Neural progenitor cell (in vitro differentiated cells): ENCODE data around the gene TYSND1. TPM values are rescaled to one million over a fixed set of nuclear protein-coding genes. Genes with fewer than 3 reads are reported as not detected.

Source experiments
- DNase-seq: peaks from one replicate; pipeline ENCODE4 v3.0.0-alpha.2; 2016; ENCODE audit warnings: low spot score
- H2AFZ ChIP-seq: fragments of 200-600 bp; sonication (generic); replicated peaks from 2 replicates; pipeline ENCODE4 v1.6.1; 2016; ENCODE audit warnings: antibody characterized with exemption
- H3F3A ChIP-seq: fragments of 200-600 bp; sonication (generic); 2 replicates; pipeline ENCODE4 v1.6.1; 2016; ENCODE audit warnings: antibody characterized with exemption, low read depth
- H3K27ac ChIP-seq: fragments of 200-600 bp; sonication (generic); 2 replicates; pipeline ENCODE4 v1.5.1; 2016; ENCODE audit warnings: mild to moderate bottlenecking
- H3K27me3 ChIP-seq: fragments of 200-600 bp; sonication (generic); 2 replicates; pipeline ENCODE4 v1.6.1; 2016; ENCODE audit warnings: mild to moderate bottlenecking, moderate library complexity
- H3K36me3 ChIP-seq: fragments of 200-600 bp; sonication (generic); 2 replicates; pipeline ENCODE4 v1.5.1; 2016
- H3K4me1 ChIP-seq: fragments of 200-600 bp; sonication (generic); 2 replicates; pipeline ENCODE4 v1.6.1; 2016; ENCODE audit warnings: mixed run types
- H3K4me2 ChIP-seq: fragments of 200-600 bp; sonication (generic); 2 replicates; pipeline ENCODE4 v1.6.1; 2016
- H3K4me3 ChIP-seq: fragments of 200-600 bp; sonication (generic); 2 replicates; pipeline ENCODE4 v1.5.1; 2016
- H3K79me2 ChIP-seq: fragments of 200-600 bp; sonication (generic); 2 replicates; pipeline ENCODE4 v1.6.1; 2016; ENCODE audit warnings: low read depth
- H3K9ac ChIP-seq: fragments of 200-600 bp; sonication (generic); 2 replicates; pipeline ENCODE4 v1.6.1; 2016
- H3K9me3 ChIP-seq: fragments of 200-600 bp; sonication (generic); 2 replicates; pipeline ENCODE4 v1.5.1; 2016; ENCODE audit warnings: low read depth
- H4K20me1 ChIP-seq: fragments of 200-600 bp; sonication (generic); 2 replicates; pipeline ENCODE4 v1.6.1; 2016; ENCODE audit warnings: low read depth
- H3K27ac Mint-ChIP-seq: 3 replicates; pipeline ENCODE4 v1.8.0; 2021; ENCODE audit warnings: mixed read lengths
- H3K27me3 Mint-ChIP-seq: 2 replicates; pipeline ENCODE4 v1.8.0; 2022; ENCODE audit warnings: low read depth, mild to moderate bottlenecking, inconsistent platforms, moderate library complexity, mixed read lengths; ENCODE audit not compliant: insufficient read depth
- H3K36me3 Mint-ChIP-seq: 3 replicates; pipeline ENCODE4 v1.8.0; 2021; ENCODE audit warnings: mixed read lengths
- H3K4me1 Mint-ChIP-seq: 3 replicates; pipeline ENCODE4 v1.8.0; 2021; ENCODE audit warnings: mixed read lengths
- H3K4me3 Mint-ChIP-seq: 3 replicates; pipeline ENCODE4 v1.8.0; 2021; ENCODE audit warnings: mild to moderate bottlenecking, moderate library complexity, mixed read lengths
- H3K9me3 Mint-ChIP-seq: 3 replicates; pipeline ENCODE4 v1.8.0; 2020; ENCODE audit warnings: mixed read lengths
- EZH2 ChIP-seq: fragments of 200-600 bp; sonication (generic); IDR thresholded peaks from 2 replicates; pipeline ENCODE4 v1.6.1; 2017; ENCODE audit warnings: antibody characterized with exemption, mild to moderate bottlenecking, moderate library complexity
- EZH2phosphoT487 ChIP-seq: fragments of 200-600 bp; sonication (generic); IDR thresholded peaks from 2 replicates; pipeline ENCODE4 v1.6.1; 2017; ENCODE audit warnings: antibody characterized with exemption
- total RNA-seq: library from RNA; depleted of rRNA; stranded (reverse); fragments of >200 nt; gene quantifications from 2 replicates; pipeline ENCODE4 v1.2.3, GENCODE V29; 2015; ENCODE audit warnings: low replicate concordance
- TF ChIP-seq, protein P1 (sequence below): fragments of 200-600 bp; sonication (generic); IDR thresholded peaks from 2 replicates; pipeline ENCODE4 v1.5.1; 2017; ENCODE audit warnings: antibody characterized with exemption, mild to moderate bottlenecking

TYSND1 gene
- total RNA-seq, 1 donor from 2014 or later: 7.7 TPM

GRCh38 chr10:70139997-70140250, 6.6 kb downstream of the TYSND1 start:
- no peak overlapping the region for H3K9ac ChIP-seq
- no peak for DNase-seq
- peaks cover 12% of the 10 kb centered on the region for H3K4me1 Mint-ChIP-seq
- H3K27ac ChIP-seq: no peak overlapping the region
- peaks cover under 1% of the 10 kb centered on the region for H3K27me3 ChIP-seq
- H3K36me3 ChIP-seq: no peaks in the 10 kb centered on the region
- H3K36me3 Mint-ChIP-seq: peaks cover 7% of the 10 kb centered on the region
- no peaks in the 10 kb centered on the region for H3K9me3 ChIP-seq
- no peak overlapping the region for H3K4me2 ChIP-seq
- no peak overlapping the region for H3K4me3 Mint-ChIP-seq
- peaks cover 1% of the 10 kb centered on the region for H3K27me3 Mint-ChIP-seq
- H3K9me3 Mint-ChIP-seq: no peaks in the 10 kb centered on the region
- H3K4me3 ChIP-seq: no peak overlapping the region
- no peaks in the 10 kb centered on the region for H3F3A ChIP-seq
- H3K4me1 ChIP-seq: no peaks in the 10 kb centered on the region
- H3K79me2 ChIP-seq: peaks cover 7% of the 10 kb centered on the region
- no peak for TF ChIP-seq EZH2
- TF ChIP-seq, protein P1, sequence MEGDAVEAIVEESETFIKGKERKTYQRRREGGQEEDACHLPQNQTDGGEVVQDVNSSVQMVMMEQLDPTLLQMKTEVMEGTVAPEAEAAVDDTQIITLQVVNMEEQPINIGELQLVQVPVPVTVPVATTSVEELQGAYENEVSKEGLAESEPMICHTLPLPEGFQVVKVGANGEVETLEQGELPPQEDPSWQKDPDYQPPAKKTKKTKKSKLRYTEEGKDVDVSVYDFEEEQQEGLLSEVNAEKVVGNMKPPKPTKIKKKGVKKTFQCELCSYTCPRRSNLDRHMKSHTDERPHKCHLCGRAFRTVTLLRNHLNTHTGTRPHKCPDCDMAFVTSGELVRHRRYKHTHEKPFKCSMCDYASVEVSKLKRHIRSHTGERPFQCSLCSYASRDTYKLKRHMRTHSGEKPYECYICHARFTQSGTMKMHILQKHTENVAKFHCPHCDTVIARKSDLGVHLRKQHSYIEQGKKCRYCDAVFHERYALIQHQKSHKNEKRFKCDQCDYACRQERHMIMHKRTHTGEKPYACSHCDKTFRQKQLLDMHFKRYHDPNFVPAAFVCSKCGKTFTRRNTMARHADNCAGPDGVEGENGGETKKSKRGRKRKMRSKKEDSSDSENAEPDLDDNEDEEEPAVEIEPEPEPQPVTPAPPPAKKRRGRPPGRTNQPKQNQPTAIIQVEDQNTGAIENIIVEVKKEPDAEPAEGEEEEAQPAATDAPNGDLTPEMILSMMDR: no peak
- TF ChIP-seq EZH2phosphoT487: no peak
- H4K20me1 ChIP-seq: peaks cover 13% of the 10 kb centered on the region
- no peak overlapping the region for H2AFZ ChIP-seq
- no peak overlapping the region for H3K27ac Mint-ChIP-seq

DNA sequence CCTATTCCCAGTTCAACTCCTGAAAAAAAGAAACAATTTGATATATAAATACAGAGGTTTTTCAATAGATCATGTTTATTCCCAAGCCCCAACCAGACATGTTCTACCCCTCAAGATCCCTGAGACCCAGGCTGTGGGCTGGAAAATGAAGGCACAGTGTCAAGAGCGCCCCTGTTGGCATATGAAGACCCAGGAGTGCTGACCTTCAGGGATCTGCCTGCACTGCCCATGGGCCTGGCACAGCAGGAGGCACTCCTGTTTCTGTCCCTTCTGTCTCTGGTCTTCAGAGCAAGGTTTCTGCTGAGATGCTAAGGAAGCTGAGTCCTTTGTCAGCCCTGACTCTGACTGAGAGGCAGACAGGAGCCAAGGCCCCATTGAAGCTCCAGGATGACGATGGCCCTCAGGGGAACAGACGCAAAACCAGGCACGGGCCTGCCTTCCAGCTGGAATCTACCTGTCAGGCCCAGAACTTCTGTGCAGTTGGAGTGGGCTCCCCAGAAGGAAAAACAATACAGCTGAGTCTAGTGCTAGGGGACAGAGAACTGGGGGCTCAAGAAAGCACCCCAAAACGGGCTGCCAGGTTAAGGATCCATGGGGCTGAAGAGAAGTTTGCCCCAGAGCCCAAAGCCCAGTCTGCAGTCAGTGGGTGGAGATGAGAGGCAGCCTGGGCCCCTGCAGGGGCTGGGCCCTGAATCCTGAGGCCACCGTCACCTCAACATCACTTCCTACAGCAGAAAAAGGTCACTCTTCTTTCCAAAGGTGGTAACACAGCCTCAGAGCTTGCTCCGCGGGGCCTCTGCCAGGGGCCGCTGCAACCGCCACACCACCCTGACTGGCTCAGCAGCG, 7.1 kb downstream of the TYSND1 start:
- no peak for TF ChIP-seq EZH2
- TF ChIP-seq EZH2phosphoT487: no peak
- TF ChIP-seq, protein P1: no peak
- no peaks in the 10 kb centered on the region for H3K9me3 ChIP-seq

GRCh38 chr10:70137927-70138883, 8.3 kb downstream of the TYSND1 start:
- no peaks in the 10 kb centered on the region for H3K4me1 ChIP-seq
- no peak overlapping the region for H3K4me3 Mint-ChIP-seq
- no peak overlapping the region for H3K27ac Mint-ChIP-seq
- no peak overlapping the region for H3K4me2 ChIP-seq
- peaks cover 17% of the 10 kb centered on the region for H3K27me3 ChIP-seq
- H3K9ac ChIP-seq: no peak overlapping the region
- H4K20me1 ChIP-seq: peaks cover 14% of the 10 kb centered on the region
- no peak overlapping the region for H3K4me3 ChIP-seq
- H3F3A ChIP-seq: no peaks in the 10 kb centered on the region
- no peak for TF ChIP-seq EZH2
- TF ChIP-seq, protein P1: no peak
- no peaks in the 10 kb centered on the region for H3K79me2 ChIP-seq
- no peaks in the 10 kb centered on the region for H3K9me3 ChIP-seq
- no peak for DNase-seq
- H3K4me1 Mint-ChIP-seq: peaks cover 9% of the 10 kb centered on the region
- H3K27ac ChIP-seq: no peak overlapping the region
- peaks cover 8% of the 10 kb centered on the region for H3K36me3 Mint-ChIP-seq
- H2AFZ ChIP-seq: no peak overlapping the region
- peaks cover 7% of the 10 kb centered on the region for H3K27me3 Mint-ChIP-seq
- H3K36me3 ChIP-seq: no peaks in the 10 kb centered on the region
- no peaks in the 10 kb centered on the region for H3K9me3 Mint-ChIP-seq

More for the DNA sequence above, 7.1 kb downstream of the TYSND1 start:
- no peak overlapping the region for H2AFZ ChIP-seq
- peaks cover 1% of the 10 kb centered on the region for H3K79me2 ChIP-seq
- H3K36me3 Mint-ChIP-seq: peaks cover 7% of the 10 kb centered on the region
- no peak overlapping the region for H3K4me3 Mint-ChIP-seq
- no peak overlapping the region for H3K27ac Mint-ChIP-seq
- peaks cover 6% of the 10 kb centered on the region for H3K27me3 ChIP-seq
- H3K27ac ChIP-seq: no peak overlapping the region
- H3K4me2 ChIP-seq: no peak overlapping the region
- no peaks in the 10 kb centered on the region for H3K36me3 ChIP-seq
- peaks cover 11% of the 10 kb centered on the region for H4K20me1 ChIP-seq
- peaks cover 4% of the 10 kb centered on the region for H3K27me3 Mint-ChIP-seq
- H3K4me3 ChIP-seq: no peak overlapping the region
- H3K4me1 Mint-ChIP-seq: peaks cover 8% of the 10 kb centered on the region
- no peak overlapping the region for H3K9ac ChIP-seq
- no peaks in the 10 kb centered on the region for H3F3A ChIP-seq
- no peaks in the 10 kb centered on the region for H3K9me3 Mint-ChIP-seq
- DNase-seq: no peak
- H3K4me1 ChIP-seq: no peaks in the 10 kb centered on the region
